NCI-H2081 treated with DMSO at 0.1 percent for 48 hours (cell line): ENCODE results near the gene PEX5L.
A peak's percentile ranks its signal among the peaks of the same experiment; 100 is the strongest.
"Not testable (repeated sequence)": the region's sequence is repeated elsewhere in the genome, so short reads cannot be mapped to it uniquely, and the experiment has no call there.

Experiments used
- DNase-seq: peaks from one replicate; lab custom pipeline; 2025; lab: John Stamatoyannopoulos, UW

The PEX5L gene

DNA sequence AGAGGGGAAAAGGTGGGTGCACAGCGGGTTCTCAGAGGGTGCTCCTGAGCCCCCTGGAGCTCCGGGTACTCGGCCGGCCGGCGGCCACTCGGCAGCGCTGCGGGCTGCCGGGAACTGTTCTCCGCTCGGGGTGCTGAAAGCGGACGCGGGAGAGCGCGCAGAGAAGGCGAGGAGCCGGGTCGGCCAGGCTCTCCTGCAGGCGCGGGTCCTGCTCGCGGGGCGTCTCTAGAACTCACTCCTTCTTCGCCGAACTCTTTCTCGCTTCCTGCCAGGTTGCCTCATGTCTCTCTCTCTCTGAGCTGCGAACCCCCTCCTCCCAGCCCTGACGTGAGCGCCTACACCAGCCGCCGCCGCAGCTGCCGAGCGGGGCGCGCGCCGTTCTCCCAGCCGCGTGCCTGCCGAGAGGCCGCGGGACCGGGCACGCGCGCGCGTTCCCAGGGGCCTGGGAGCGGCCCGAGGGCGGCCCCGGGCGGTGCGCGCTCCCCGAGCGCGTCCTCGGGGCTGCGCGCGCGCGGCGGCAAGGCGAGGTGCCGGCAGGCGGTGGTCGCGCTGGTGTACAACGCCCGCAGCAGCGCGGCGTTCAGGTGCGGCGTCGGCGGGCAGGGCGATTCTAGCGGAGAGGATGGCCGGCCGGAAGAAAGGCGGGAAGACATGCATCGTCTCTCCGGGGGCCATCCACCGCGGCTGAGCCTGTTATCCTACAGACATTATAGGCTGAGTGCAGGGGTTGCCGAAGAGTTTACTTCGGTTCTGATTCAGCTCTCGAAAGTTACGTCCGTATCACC is at the start of gene PEX5L:
PEX5L (minus strand) TSS at position 267 of the 785 bp plus-strand sequence. CDS start 338 bp downstream, outside the sequence.
- peak; percentile 68 for DNase-seq

DNA sequence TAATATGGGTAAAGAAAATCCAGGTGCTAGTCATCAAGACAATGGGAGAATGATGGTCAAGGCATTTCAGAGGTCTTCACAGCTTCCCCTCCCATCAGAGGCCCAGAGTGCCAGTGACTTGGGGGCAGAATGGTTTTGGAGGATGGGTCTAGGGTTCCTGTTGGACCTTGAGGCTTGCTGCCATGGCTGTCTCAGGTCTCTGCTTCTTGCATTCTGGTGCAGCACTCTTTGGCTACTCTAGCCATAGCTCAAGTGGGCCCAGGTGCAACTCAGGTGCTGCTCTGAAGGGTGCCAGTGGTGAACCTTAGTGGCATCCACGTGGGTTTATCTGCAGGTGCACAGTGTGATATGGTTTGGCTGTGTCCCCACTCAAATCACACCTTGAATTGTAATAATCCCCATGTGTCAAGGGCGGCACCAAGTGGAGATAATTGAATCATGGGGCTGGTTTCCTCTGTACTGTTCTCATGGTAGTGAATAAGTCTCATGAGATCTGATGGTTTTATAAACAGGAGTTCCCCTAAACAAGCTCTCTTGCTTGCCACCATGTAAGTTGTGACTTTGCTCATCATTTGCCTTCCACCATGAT is 48.5 kb upstream of the PEX5L start:
- DNase-seq = peak; percentile 23

DNA sequence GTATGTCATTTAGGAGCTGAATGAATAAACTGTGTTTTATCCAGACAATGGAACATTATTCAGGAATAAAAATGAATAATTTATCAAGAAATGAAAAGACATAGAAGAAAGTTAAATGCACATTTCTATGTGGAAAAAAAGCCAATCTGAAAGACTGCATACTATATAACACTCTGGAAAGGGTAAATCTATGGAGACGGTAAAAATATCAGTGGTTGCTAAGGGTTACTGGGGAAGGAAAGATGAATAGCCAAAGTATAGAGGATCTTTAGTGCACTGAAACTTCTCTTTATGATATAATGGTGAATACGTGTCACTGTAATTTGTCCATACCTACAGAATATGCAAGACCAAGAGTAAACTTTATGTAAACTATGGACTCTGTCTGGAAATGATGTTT is 46.0 kb upstream of the PEX5L start:
- DNase-seq = no peak

DNA sequence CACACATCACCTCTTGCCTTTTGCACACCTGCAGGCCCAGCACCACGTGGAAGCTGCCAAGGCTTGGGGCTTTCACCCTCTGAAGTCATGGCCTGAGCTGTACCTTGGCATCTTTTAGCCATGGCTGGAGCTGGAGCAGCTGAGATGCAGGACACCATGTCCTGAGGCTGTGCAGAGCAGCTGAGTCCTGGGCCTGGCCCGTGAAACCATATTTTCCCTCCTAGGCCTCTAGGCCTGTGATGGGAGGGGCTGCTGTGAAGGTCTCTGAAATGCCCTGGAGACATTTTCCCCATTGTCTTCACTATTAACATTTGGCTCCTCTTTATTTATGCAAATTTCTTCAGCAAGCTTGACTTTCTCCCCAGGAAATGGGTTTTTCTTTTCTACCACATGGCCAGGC is 41.9 kb upstream of the PEX5L start:
- DNase-seq = no peak

DNA sequence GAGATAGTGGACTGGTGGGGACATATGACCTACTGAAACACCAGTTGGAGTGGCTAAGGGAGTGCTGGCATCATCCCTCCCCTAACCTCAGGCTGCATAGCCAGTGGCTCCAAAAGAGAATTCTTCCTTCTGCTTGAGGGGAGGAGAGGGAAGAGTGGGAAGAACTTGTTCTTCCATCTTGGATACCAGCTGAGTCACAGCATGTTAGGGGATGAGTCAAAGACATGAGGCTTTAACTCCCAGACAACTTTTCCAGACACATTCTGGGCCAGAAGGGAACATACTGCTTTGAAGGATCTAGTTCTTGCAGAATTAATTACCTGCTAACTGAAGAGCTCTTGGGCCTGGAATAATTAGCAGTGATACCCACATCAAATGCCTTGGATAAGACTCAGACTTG is 36.8 kb upstream of the PEX5L start:
- DNase-seq = no peak

DNA sequence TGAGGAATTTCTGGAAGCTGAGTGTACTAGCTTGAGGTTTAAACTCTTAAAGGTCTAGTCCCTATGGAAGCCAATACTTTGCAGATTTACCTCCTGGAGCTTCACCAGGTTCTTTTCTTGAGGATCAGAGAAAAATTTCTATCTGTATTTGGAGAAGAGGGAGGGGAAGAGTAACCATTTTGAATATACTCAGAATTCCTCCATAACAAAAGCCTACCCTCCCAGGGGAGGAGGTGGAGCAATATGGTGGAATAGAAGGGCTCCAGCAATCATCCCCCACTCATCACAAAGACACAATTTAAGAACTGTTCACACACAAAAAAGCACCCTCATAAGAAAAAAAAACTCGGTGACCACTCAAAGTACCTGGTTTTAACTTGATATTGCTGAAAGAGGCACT is 36.0 kb upstream of the PEX5L start:
- DNase-seq = no peak

DNA sequence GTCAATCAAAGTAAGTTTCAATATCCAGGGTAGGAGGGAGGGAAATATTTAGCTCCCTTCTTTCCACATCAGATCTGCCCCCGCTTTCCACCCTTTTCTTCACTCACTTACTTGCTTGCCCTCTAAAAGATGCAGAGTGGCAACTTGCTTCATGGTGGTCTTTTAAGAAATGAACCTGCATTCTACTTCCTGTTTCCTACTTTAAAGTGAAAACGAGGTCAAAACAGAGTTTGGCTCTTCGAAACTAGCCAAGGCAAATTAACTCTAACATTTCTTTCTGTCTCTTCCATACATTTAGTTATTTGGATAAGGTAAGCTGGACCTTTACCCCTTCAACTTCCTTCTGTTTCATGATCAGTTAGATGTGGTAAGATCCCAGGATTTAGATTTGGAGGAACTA is 34.2 kb upstream of the PEX5L start:
- no peak for DNase-seq

DNA sequence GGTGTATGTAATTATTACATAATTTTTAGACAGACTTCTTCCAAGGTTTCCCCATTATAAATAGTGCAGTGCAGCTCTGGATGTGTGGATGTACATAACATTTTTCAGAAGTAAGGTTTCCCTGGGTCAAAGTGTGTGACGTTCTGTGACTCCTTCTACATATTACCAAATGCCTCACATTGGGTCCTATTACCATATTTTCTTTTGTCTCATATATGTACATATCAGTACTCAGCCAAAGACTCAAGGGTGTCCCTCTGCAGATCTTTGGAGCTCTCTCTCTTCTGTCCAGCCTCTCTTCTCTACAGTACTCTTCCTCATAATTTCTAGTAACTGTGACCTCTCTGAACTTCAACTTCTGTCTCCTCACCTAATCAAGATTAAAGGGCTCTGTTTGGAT is 31.3 kb upstream of the PEX5L start:
- DNase-seq = no peak

- DNase-seq = no peak
These were observed 29.9 kb upstream of the PEX5L start for GRCh38 chr3:180066598-180066997.

DNA sequence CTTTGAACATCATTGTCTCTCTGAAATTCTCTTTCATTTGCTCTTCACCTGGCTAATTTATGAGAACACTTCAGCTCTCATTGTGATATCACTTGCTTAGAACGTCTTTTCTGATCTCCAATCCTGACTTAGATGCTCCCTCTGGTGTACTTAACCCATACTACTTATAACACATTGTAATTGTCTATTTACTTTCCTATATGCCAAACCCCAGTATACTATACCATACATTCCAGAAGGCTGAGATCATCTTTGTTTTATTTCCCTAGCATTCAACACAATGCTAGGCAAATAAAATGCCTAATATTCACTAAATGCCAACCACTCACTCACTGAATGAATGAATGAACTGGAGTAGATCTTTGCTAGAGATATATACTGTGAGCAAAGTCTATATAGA is 27.0 kb upstream of the PEX5L start:
- DNase-seq = no peak

DNA sequence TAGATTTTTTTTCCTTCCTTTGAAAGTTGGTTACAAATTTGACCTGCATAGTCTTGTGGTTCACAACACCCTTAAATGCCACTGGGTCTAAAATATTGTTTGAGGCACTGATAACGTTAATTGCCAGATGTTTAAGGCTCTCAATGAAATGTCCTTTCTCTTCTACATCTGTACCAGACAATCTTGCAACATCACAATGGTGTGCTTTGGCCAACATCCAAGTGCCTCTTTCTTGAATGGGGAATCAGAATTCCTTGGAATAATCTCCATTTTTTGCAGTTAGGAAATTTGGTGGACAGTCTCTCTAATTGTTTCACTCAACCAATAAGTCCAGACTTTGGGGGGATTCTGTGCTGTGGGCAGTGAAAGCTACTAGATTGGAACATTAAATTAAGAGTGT is 26.0 kb upstream of the PEX5L start:
- DNase-seq = no peak

GRCh38 chr3:180059356-180059755 is 22.6 kb upstream of the PEX5L start:
- no peak for DNase-seq

DNA sequence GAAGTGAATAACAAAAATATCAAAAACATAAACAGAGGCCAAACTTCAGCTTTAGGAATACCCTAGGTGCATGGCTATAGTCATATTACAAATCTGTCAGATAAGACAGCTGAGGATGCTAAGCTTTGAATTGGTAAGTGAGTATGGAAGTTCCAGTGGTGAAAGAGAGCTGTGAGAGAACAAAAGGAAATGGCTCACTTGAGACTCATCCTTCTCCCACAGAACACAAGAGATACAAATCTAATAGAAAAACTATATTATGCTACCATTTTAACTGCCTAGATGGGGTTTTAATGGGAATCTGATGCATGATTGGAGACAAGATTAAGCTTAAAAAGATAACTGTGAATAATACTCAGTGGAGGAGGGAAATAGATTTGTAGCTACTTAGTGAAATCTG is 21.5 kb upstream of the PEX5L start:
- DNase-seq = no peak

GRCh38 chr3:180055656-180056055 is 18.9 kb upstream of the PEX5L start:
- not testable (repeated sequence) for DNase-seq

DNA sequence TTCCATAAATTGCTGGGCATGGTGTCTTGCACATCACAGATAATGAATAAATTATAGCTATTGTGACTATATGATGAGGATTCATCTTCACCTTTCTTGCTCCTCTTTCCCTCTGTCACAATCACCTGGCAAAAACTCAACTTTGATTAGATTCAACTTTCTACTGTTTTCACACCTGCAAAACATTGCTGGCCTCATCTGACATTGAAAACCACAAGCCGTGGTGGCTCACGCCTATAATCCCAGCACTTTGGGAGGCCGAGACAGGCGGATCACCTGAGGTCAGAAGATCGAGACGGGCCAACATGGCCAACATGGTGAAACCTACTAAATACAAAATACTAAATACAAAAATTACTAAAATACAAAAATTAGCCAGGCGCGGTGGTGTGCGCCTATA is 12.7 kb upstream of the PEX5L start:
- DNase-seq = no peak

DNA sequence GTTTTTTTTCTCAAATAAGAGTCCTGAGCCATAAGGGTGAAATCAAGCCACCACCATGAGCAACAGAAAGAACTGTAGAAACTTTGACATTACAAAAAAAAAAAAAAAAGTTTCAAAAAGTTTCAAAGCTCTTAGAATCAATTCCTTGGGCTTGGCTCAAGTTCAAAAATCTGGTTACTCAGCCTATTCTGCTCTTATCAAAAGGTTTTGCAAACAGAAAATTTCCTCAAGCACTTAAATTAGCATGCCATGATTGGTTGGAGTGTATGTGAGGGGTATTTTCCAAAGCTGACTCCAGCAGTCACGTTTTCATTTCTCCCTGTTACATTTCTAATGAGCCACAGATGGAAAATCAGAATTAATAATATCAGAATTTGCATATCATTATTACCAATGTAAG is 12.1 kb upstream of the PEX5L start:
- no peak for DNase-seq

DNA sequence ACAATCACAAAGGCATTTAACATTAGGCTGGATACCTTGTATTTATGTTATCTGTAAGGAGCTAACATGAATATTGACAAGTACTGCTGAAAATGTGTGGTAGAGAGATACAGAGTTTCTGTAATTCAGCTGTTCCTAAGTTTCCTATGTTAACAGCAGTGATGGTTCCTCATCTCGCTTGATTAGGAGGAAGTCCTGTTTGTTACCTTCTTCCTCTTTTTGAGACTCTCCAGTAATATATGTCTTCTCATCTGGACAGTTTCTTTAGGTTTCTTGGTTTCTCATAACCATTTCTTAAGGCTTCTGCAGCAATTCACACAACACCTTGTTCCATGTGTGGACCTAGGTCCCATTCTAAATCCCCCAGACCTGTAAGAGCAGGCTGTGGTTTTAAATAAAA is 11.4 kb upstream of the PEX5L start:
- no peak for DNase-seq

GRCh38 chr3:180040966-180041365 is 4.2 kb upstream of the PEX5L start:
- no peak for DNase-seq

- no peak for DNase-seq
These were observed 556 bp downstream of the PEX5L start for GRCh38 chr3:180036092-180036670.

GRCh38 chr3:180026997-180027396 is 9.7 kb downstream of the PEX5L start:
- DNase-seq = no peak

DNA sequence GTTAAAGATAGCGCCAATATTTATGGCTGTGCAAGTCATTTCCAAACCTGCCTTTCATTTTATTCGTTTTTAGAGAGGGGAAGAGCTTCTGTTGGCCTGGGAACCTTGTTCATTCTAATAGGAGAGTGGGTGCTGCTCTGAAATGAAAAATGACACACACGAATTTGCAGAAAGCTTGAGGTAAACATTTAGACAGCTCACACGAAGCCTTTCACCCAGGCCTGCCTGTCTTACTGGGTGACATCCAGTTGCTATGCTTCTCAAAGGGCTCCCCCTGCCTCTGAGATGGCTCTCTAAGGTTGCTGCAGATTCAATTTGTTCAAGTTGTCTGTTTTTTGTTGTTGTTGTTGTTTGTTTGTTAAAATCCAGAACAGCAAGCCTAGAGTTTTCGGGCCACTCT is 18.2 kb downstream of the PEX5L start:
- no peak for DNase-seq

- DNase-seq = no peak
These were observed 18.9 kb downstream of the PEX5L start for GRCh38 chr3:180017846-180018245.

GRCh38 chr3:180011927-180012326 is 24.8 kb downstream of the PEX5L start:
- DNase-seq = no peak

GRCh38 chr3:180008318-180008717 is 28.4 kb downstream of the PEX5L start:
- DNase-seq = not testable (repeated sequence)
